Erythroblast (primary cell): ENCODE results near the gene MAPK8.

ENCODE experiments used
- GATA1 ChIP-seq: IDR thresholded peaks from 2 replicates; pipeline ENCODE4 v1.6.1; 2011; ENCODE audit warnings: low read depth, mild to moderate bottlenecking, control low read depth, low read length, moderate library complexity
- POLR2A ChIP-seq: IDR thresholded peaks from 2 replicates; pipeline ENCODE4 v1.6.1; 2011; ENCODE audit warnings: mild to moderate bottlenecking, low read length

DNA sequence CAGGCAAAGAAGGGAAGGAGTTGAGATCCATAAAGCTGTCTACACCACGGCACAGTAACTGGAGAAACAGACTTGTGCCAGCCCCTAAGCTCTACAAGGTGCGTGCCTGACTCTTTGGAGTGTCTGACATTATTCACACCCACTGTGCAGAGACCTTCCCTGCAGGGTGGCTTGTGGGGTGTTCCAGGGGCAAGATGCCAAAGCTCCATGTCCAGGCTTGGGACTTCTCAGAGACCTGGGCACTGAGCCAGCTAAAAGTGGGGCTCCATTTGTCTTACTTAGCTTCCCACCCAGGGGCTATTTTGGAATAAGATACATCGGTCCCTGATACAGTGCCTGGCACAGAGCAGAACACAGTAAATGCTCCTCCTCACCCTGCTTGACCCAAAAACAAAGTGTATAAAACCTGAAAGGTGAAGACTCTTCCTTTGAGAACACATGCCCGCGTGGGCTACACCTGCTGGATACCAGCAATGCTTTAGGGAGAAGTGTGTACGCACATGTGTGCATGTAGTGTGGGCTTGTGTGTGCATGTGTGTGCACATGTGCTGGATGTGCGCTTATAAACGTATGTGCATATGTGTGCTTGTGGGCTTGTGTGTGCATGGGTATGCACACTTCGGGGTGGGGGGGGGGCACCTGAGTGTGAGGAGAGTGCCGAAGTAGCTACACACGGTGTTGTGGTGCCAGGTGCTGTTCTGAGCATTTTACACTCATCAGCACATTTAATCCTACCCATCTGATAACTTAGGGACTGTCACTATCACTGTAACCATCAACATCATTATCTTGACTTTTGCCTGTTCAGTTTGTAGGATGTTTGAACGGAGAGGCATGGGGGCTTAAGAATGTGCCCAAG is 155.4 kb downstream of the MAPK8 start:
- TF ChIP-seq POLR2A: no peak
- TF ChIP-seq GATA1: no peak
